Measurements from ENCODE around the gene PRLHR.
"Not testable (repeated sequence)": the region's sequence is repeated elsewhere in the genome, so short reads cannot be mapped to it uniquely, and the experiment has no call there.

Gene PRLHR

GRCh38 chr10:118621304-118621942 lies 26.0 kb upstream of the PRLHR start:
- Histone ChIP-seq H3K27me3 (peaks cover 34% of the 10 kb centered on the region), H3K36me3 (no peaks in the 10 kb centered on the region), H3K9me3 (no peaks in the 10 kb centered on the region), H3K4me1 (ENCODE audit: control insufficient read depth in 1 of 2, insufficient read depth in 1 of 2, low read depth in 1 of 2, low read length in 1 of 2) (no peaks in the 10 kb centered on the region), H3K4me3 (ENCODE audit: low read depth in 1 of 2, low read length in 1 of 2) (no peak overlapping the region), H3K27ac (no peak overlapping the region)
- no peak for TF ChIP-seq CTCF (IDR thresholded peaks at IDR 0.05)

GRCh38 chr10:118613863-118614262 lies 18.4 kb upstream of the PRLHR start:
- H3K9me3 ChIP-seq; H3K36me3 ChIP-seq; H3K27ac ChIP-seq; H3K4me1 ChIP-seq (ENCODE audit: control insufficient read depth in 1 of 2, insufficient read depth in 1 of 2, low read depth in 1 of 2, low read length in 1 of 2); H3K4me3 ChIP-seq (ENCODE audit: low read depth in 1 of 2, low read length in 1 of 2): not testable (repeated sequence)
- H3K27me3 ChIP-seq, result peaks cover 28% of the 10 kb centered on the region

GRCh38 chr10:118610577-118610976 lies 15.1 kb upstream of the PRLHR start:
- no peaks in the 10 kb centered on the region for H3K36me3 ChIP-seq

GRCh38 chr10:118607768-118608354 lies 12.4 kb upstream of the PRLHR start:
- Histone ChIP-seq H3K4me3 (ENCODE audit: low read depth in 1 of 2, low read length in 1 of 2) (no peak overlapping the region), H3K27me3 (peaks cover 48% of the 10 kb centered on the region), H3K36me3 (no peaks in the 10 kb centered on the region), H3K9me3 (peaks cover 5% of the 10 kb centered on the region), H3K4me1 (ENCODE audit: control insufficient read depth in 1 of 2, insufficient read depth in 1 of 2, low read depth in 1 of 2, low read length in 1 of 2) (no peaks in the 10 kb centered on the region), H3K27ac (no peak overlapping the region)
- TF ChIP-seq CTCF (IDR thresholded peaks at IDR 0.05), result no peak

More at GRCh38 chr10:118610577-118610976, 15.1 kb upstream of the PRLHR start:
- H3K4me3 ChIP-seq (ENCODE audit: low read depth in 1 of 2, low read length in 1 of 2), result no peak overlapping the region
- peaks cover 5% of the 10 kb centered on the region for H3K9me3 ChIP-seq
- H3K27me3 ChIP-seq, result peaks cover 37% of the 10 kb centered on the region
- H3K4me1 ChIP-seq (ENCODE audit: control insufficient read depth in 1 of 2, insufficient read depth in 1 of 2, low read depth in 1 of 2, low read length in 1 of 2), result no peaks in the 10 kb centered on the region
- H3K27ac ChIP-seq, result no peak overlapping the region
- TF ChIP-seq CTCF (IDR thresholded peaks at IDR 0.05), result no peak

- Histone ChIP-seq H3K36me3 (no peaks in the 10 kb centered on the region), H3K9me3 (peaks cover 5% of the 10 kb centered on the region), H3K27me3 (peaks cover 48% of the 10 kb centered on the region), H3K27ac (no peak overlapping the region), H3K4me1 (ENCODE audit: control insufficient read depth in 1 of 2, insufficient read depth in 1 of 2, low read depth in 1 of 2, low read length in 1 of 2) (no peaks in the 10 kb centered on the region), H3K4me3 (ENCODE audit: low read depth in 1 of 2, low read length in 1 of 2) (no peak overlapping the region)
- no peak for TF ChIP-seq CTCF (IDR thresholded peaks at IDR 0.05)
These were observed 10.2 kb upstream of the PRLHR start for GRCh38 chr10:118605694-118606093.

GRCh38 chr10:118596426-118597124 lies 1.1 kb upstream of the PRLHR start:
- Histone ChIP-seq H3K27me3 (peaks cover 82% of the 10 kb centered on the region), H3K36me3 (no peaks in the 10 kb centered on the region), H3K4me1 (ENCODE audit: control insufficient read depth in 1 of 2, insufficient read depth in 1 of 2, low read depth in 1 of 2, low read length in 1 of 2) (no peaks in the 10 kb centered on the region), H3K9me3 (no peaks in the 10 kb centered on the region), H3K27ac (no peak overlapping the region), H3K4me3 (ENCODE audit: low read depth in 1 of 2, low read length in 1 of 2) (no peak overlapping the region)
- TF ChIP-seq CTCF (IDR thresholded peaks at IDR 0.05), result no peak

All from neutrophil (primary cell).